Ishikawa (cell line): ENCODE measurements around the gene TMPRSS13.

Experiments
- CEBPB ChIP-seq: IDR thresholded peaks from 2 replicates; pipeline ENCODE4 v1.6.1; 2012
- CREB1 ChIP-seq: IDR thresholded peaks from 2 replicates; pipeline ENCODE4 v1.6.1; 2012; ENCODE audit warnings: low read depth
- EGR1 ChIP-seq: IDR thresholded peaks from 2 replicates; pipeline ENCODE4 v1.6.1; 2012
- EP300 ChIP-seq: IDR thresholded peaks from 2 replicates; pipeline ENCODE4 v1.6.1; 2012; ENCODE audit warnings: borderline replicate concordance
- FOXM1 ChIP-seq: IDR thresholded peaks from 2 replicates; pipeline ENCODE4 v1.6.1; 2012; ENCODE audit warnings: low read depth, borderline replicate concordance
- NFIC ChIP-seq: IDR thresholded peaks from 2 replicates; pipeline ENCODE4 v1.6.1; 2012
- RAD21 ChIP-seq: IDR thresholded peaks from 2 replicates; pipeline ENCODE4 v1.6.1; 2012; ENCODE audit warnings: low read depth
- TAF1 ChIP-seq: IDR thresholded peaks from 2 replicates; pipeline ENCODE4 v1.6.1; 2012; ENCODE audit warnings: low read depth, mild to moderate bottlenecking
- TCF12 ChIP-seq: IDR thresholded peaks from 2 replicates; pipeline ENCODE4 v1.6.1; 2012; ENCODE audit warnings: low read depth
- TEAD4 ChIP-seq: IDR thresholded peaks from 2 replicates; pipeline ENCODE4 v1.6.1; 2012
- YY1 ChIP-seq: IDR thresholded peaks from 2 replicates; pipeline ENCODE4 v1.6.1; 2012; ENCODE audit warnings: low read depth
- ZBTB7A ChIP-seq: IDR thresholded peaks from 2 replicates; pipeline ENCODE4 v1.6.1; 2012; ENCODE audit warnings: low read depth
- TF ChIP-seq, protein P1 (sequence below): IDR thresholded peaks from 2 replicates; pipeline ENCODE4 v1.6.1; 2012
- TF ChIP-seq, protein P2 (sequence below): IDR thresholded peaks from 2 replicates; pipeline ENCODE4 v1.6.1; 2012; ENCODE audit warnings: low read depth, mild to moderate bottlenecking

The TMPRSS13 gene

DNA sequence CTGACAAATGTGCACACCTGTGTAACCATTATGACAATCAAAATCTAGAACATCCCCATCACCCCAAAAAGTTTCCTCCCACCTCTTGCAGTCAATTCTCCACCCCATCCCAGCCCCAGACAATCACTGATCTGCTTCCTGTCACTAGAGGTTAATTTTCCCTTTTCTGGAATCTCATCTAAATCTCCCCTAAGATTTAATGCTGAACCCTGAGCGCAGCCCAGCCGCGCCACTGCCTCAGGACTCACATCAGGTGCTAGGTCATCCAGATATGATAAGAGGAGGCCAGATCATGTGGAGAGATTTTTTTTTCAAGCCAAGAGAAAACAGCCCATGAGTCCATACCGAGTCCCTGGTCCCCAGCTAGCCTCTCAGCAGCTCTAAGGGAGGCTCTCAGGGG lies 4.3 kb upstream of the TMPRSS13 start:
- TF ChIP-seq EGR1 = no peak

DNA sequence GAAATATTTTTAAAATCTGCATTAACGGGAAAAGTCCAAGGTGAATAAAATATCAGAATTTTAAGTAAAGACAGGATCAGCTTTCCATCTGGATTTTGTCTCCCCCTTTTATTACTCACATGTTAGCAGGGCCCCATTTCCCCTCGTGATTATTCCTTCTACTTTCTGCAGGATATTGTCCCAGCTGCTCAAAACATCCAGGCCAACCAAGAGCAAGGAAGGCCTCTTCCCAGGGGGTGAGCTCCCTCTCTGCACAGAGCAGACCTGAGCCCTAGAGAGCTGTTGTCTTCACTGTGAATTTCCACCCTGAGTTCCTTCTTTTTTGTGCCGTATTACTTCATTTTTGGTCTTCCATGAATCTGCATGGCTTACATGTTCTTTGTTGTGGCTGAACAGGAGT lies 3.7 kb upstream of the TMPRSS13 start:
- no peak for TF ChIP-seq CEBPB
- no peak for TF ChIP-seq FOXM1
- TF ChIP-seq CREB1 = no peak
- TF ChIP-seq NFIC = no peak

DNA sequence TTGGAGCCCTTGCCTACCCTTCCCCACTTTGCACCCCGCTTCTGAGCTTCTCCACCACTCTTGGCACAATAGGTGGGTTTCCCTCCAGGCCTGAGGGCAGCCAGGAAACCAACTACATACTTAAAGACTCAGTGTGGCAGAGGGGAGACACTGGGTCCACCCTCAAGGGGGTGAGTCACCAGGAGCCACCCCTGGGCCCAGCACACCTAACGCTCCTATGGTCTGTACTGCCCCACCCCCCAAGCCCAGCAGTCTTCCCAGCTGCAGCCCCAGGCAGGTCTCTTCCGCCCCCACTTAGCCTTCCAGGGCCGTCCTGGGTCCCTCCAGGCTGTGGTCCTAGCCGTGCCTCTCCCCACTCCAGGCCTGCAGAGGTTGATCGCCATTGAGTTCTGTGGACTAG lies 3.2 kb upstream of the TMPRSS13 start:
- no peak for TF ChIP-seq FOXM1

DNA sequence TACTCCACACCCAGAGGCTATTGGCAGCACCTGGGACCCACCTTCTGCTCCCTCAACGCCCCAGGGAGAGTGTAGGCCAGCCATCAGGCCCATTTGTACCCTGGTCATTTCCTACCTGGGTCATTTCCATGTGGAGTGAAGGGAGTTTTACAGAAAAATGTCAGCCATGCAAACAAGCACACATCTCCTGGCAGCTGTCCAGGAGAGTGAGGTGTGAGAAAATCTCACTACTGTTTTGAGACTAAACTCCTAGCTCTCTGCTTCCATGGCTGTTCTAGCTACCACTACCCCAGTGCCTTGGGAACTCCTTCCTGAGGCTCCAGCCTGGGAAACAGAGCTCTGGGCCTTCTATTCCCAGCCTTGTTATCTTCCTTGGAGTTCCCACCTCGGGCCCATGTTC lies 2.8 kb upstream of the TMPRSS13 start:
- TF ChIP-seq TAF1 (no peak), NFIC (peak; percentile 30; the same call in 1 of the 2 replicates)

DNA sequence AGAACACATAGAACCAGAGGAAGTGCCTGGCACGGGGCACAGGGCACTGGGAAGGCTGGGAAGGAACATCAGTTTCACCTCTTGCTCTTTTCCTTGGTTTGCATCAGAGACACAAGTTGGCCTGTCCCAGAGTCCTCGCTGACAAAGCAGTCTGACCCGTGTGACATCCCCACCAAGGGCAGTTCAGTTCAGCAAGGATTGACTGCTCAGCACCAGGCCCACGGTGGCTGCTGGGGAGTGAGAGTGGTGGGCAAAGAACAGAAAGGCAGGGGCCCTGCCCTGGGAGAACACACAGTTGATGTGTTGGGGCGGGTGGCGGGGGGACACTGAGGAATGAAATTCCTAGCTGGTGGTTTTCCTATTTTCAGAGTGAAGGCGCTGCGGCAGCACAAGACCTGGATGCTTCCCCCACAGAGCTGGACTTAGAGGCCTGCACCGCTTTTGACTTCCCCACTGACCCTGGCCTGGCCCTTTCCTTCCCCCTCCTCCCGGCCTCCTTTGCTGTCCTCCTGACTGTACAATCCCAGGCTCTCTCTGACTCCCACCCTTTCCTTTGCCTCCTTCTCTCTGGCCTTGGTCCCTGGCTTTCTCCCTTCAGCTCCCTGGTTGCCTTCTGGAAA lies 2.2 kb upstream of the TMPRSS13 start:
- TF ChIP-seq EP300 (no peak), NFIC (no peak), FOXM1 (no peak)
- TF ChIP-seq, protein P1, sequence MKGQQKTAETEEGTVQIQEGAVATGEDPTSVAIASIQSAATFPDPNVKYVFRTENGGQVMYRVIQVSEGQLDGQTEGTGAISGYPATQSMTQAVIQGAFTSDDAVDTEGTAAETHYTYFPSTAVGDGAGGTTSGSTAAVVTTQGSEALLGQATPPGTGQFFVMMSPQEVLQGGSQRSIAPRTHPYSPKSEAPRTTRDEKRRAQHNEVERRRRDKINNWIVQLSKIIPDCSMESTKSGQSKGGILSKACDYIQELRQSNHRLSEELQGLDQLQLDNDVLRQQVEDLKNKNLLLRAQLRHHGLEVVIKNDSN = no peak
- TF ChIP-seq, protein P2, sequence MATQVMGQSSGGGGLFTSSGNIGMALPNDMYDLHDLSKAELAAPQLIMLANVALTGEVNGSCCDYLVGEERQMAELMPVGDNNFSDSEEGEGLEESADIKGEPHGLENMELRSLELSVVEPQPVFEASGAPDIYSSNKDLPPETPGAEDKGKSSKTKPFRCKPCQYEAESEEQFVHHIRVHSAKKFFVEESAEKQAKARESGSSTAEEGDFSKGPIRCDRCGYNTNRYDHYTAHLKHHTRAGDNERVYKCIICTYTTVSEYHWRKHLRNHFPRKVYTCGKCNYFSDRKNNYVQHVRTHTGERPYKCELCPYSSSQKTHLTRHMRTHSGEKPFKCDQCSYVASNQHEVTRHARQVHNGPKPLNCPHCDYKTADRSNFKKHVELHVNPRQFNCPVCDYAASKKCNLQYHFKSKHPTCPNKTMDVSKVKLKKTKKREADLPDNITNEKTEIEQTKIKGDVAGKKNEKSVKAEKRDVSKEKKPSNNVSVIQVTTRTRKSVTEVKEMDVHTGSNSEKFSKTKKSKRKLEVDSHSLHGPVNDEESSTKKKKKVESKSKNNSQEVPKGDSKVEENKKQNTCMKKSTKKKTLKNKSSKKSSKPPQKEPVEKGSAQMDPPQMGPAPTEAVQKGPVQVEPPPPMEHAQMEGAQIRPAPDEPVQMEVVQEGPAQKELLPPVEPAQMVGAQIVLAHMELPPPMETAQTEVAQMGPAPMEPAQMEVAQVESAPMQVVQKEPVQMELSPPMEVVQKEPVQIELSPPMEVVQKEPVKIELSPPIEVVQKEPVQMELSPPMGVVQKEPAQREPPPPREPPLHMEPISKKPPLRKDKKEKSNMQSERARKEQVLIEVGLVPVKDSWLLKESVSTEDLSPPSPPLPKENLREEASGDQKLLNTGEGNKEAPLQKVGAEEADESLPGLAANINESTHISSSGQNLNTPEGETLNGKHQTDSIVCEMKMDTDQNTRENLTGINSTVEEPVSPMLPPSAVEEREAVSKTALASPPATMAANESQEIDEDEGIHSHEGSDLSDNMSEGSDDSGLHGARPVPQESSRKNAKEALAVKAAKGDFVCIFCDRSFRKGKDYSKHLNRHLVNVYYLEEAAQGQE = no peak

DNA sequence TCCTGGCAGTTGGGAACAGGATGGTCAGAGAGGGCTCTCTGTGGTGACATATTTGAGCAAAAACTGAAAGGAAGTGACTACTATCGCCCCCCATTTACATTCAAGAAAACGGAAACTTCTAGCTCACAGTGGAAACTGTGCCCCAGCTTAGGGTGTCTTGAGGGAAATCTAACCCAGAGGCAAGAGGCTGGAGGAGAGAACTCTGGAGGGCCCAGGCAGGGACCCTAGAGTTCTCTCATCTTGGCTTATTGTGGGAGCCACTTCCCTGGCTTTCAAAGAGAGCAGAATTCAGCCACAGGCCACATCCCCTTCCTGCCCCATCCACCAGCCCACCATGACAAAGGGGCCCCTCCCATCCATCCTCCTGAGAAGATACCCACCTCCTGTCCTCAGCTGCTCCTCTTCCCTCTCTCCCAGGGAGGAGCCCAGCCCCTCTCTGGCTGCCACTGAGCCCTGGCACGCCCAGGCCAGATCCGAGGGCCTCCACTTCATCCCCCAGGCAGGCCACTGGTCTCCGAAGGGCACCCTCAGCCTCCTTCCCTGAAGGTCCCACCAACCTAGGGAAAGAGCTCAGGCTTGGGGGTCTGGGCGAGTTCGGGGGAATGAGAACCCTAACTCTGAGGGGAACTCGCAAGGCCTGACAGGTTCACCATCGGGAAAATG lies 1.6 kb upstream of the TMPRSS13 start:
- no peak for TF ChIP-seq CREB1
- TF ChIP-seq TCF12 = no peak
- TF ChIP-seq NFIC = no peak
- TF ChIP-seq, protein P2 = no peak
- no peak for TF ChIP-seq CEBPB
- TF ChIP-seq FOXM1 = no peak
- no peak for TF ChIP-seq ZBTB7A
- TF ChIP-seq, protein P1 = no peak
- no peak for TF ChIP-seq TEAD4
- TF ChIP-seq YY1 = no peak
- no peak for TF ChIP-seq RAD21
- TF ChIP-seq EP300 = no peak

DNA sequence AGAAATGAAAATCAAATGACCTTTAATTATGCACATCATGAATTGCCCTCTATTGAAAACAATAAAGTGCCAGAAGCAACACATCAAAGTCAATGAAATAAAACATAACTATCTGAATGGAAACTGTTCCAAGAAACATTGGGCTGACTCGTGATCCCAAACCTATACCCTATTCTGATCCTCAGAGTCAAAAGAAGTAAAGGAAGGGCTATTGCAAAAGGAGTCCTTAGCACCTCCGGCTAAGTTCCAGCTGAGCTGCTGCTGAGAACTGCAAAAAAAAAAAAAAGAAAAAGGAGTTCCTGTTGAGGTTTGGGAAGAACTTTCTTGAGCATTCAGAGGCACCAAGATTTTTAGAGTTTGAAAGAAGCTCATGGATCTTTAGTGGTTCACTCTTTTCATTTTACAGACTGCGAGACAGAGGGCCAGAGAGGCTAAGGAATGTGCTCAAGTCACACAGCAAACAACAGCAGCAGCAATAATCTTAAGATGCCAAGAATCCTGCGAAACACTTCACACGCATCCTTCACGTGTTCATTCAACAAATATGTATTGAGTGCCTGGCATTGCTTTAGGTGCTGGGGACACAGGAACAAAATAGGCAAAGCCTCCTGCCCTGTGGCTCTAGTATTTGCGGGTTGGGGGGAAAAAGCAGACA lies 841 bp upstream of the TMPRSS13 start:
- TF ChIP-seq EP300 = no peak
- no peak for TF ChIP-seq TAF1
- TF ChIP-seq CEBPB = no peak
- no peak for TF ChIP-seq YY1
- TF ChIP-seq RAD21 = no peak
- no peak for TF ChIP-seq NFIC
- no peak for TF ChIP-seq CREB1
